NCI-H1048 (cell line): ENCODE data around the gene LRTM1.

Experiments used
- DNase-seq: peaks from one replicate; lab custom pipeline; 2025; lab: John Stamatoyannopoulos, UW

Gene LRTM1

GRCh38 chr3:54928046-54928770 lies at the start of gene LRTM1:
Gene LRTM1 (minus strand): TSS chr3:54928059. CDS start chr3:54927911, 148 bp downstream.
- DNase-seq: no peak

GRCh38 chr3:54977439-54977838 lies 49.6 kb upstream of the LRTM1 start:
- DNase-seq: no peak

GRCh38 chr3:54970895-54971294 lies 43.0 kb upstream of the LRTM1 start:
- no peak for DNase-seq

DNA sequence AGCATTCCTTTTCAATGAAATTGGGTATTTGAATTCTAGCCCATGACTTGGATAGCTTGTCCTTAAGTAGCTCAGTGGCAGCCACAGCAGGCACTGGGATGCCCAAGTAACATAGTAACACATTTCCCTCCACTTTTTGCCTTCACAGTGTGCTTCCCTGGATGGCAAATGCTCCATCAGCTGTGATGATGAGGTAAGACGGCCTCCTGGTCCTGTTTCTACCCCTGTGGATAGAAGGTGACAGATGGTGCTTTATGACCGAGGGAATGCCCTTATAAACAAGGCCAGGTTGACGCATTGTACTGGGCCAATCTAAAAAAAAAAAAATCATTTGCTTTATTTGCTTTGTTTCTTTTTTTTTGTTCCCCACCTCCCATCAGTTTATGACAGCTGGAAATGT lies 41.8 kb upstream of the LRTM1 start:
- DNase-seq: no peak

GRCh38 chr3:54968546-54969172 lies 40.8 kb upstream of the LRTM1 start:
- DNase-seq: no peak

GRCh38 chr3:54967731-54968161 lies 39.9 kb upstream of the LRTM1 start:
- DNase-seq: no peak

- no peak for DNase-seq
Observed at GRCh38 chr3:54966979-54967378, 39.1 kb upstream of the LRTM1 start.

DNA sequence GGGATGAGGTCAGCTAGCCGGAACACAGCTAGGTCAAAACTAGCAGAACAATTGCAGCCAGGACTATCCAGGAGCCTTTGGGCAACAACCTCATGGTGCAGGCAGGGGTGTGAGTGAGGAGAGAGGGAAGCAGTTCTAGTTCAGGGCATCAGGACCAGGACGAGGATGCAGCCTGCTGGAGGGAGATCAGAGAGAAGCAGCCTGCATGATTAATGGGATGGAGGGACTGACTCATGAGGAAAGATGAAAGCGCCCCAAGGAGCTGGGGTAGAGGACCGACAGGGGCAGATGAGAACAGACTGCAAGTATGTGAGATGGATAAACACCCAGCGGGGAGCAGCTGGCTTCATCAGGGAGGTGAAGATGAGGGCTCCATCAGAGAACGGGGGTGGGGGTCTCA lies 37.9 kb upstream of the LRTM1 start:
- no peak for DNase-seq

- DNase-seq: no peak
Observed at GRCh38 chr3:54964081-54964480, 36.2 kb upstream of the LRTM1 start.

- no peak for DNase-seq
Observed at GRCh38 chr3:54963641-54964040, 35.8 kb upstream of the LRTM1 start.

- DNase-seq: no peak
Observed at GRCh38 chr3:54962200-54962599, 34.3 kb upstream of the LRTM1 start.

DNA sequence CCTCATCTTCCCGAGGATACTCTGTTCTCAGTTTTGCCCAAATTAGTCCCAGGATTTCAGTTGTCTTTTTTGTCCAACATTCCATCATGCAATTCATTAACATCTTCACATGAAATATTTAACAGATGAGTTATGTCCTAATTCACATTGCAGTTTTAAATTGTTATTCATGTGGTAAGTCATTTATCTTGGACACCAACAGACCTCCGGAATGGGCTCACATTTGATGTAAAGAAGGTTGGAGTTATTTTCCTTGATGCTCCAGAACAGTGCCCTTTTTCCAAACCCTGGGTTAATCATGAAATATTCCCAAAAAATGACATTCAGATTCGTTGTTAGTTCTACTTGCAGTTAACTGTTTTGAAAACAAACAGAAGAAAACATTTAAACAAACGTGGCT lies 32.8 kb upstream of the LRTM1 start:
- no peak for DNase-seq

- no peak for DNase-seq
Observed at GRCh38 chr3:54960082-54960481, 32.2 kb upstream of the LRTM1 start.

DNA sequence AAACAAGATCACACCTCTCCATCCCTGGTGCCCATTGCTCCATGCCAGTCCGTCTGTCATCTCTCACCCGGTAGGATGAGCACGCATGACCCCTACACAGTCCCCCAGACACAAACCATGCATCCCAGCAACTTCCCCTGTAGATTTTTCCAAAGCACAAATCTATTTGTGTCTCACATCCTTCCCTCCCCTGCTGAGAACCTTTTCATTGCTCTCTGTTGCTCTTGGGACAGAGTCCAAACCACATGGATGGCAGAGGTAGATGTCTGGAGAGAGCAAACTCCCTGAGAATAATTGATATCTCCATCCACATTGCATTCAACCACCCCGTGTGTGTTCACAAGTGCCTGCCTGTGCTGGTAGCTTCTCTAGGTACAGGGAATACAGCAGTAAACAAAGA lies 29.9 kb upstream of the LRTM1 start:
- no peak for DNase-seq

DNA sequence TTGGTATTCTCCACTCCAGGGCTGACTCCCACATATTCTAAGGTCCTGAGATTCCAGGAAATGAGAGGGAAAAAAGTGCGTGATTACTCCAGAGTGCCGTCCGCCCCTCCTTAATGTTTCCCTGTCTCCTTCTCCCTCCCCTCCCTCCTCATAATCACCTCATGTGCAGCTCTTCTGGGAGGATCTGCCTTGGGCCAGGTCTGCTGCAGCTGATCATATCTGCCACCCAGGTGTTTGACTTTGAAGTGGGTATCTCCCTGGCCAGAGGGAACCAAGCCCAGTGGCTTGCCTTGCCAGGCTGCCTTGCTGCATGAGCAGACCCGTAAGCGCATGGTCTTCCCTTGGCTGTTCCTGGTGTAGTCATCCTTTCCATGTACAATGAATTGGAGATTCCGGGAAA lies 28.1 kb upstream of the LRTM1 start:
- no peak for DNase-seq

DNA sequence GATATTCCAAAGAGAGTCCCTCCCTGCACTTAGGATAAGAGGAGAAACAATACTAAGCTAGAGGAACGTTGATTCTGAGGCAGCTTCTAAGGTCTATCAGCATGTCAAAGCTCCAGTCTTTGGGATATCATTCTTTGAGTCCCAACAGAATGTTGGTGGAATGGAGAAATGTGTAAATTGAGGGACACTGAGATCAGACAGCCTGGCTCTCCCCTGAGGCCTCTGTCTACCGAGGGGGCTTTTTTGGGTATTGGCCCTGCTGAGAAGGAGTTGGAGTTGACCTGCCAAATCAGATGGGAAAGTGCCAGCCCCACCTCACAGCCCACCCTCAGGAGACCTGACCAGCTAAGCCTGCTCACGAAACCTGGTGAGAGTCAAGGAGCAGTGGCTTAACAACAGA lies 27.6 kb upstream of the LRTM1 start:
- no peak for DNase-seq

- no peak for DNase-seq
Observed at GRCh38 chr3:54954521-54954920, 26.7 kb upstream of the LRTM1 start.

- DNase-seq: no peak
Observed at GRCh38 chr3:54954022-54954421, 26.2 kb upstream of the LRTM1 start.

GRCh38 chr3:54951405-54951804 lies 23.5 kb upstream of the LRTM1 start:
- DNase-seq: no peak

GRCh38 chr3:54950391-54951003 lies 22.6 kb upstream of the LRTM1 start:
- DNase-seq: no peak

GRCh38 chr3:54949491-54950044 lies 21.7 kb upstream of the LRTM1 start:
- no peak for DNase-seq

- DNase-seq: no peak
Observed at GRCh38 chr3:54941690-54942362, 14.0 kb upstream of the LRTM1 start.

- no peak for DNase-seq
Observed at GRCh38 chr3:54940971-54941370, 13.1 kb upstream of the LRTM1 start.
